GM18498 (cell line): ENCODE measurements around the gene MT1H.

Experiments
- ATAC-seq: cut with Tn5 transposase; IDR thresholded peaks from one replicate; pipeline ENCODE4 v1.9.1; 2021; ENCODE audit warnings: mild to moderate bottlenecking, moderate library complexity; ENCODE audit not compliant: unreplicated experiment

Gene MT1H

DNA sequence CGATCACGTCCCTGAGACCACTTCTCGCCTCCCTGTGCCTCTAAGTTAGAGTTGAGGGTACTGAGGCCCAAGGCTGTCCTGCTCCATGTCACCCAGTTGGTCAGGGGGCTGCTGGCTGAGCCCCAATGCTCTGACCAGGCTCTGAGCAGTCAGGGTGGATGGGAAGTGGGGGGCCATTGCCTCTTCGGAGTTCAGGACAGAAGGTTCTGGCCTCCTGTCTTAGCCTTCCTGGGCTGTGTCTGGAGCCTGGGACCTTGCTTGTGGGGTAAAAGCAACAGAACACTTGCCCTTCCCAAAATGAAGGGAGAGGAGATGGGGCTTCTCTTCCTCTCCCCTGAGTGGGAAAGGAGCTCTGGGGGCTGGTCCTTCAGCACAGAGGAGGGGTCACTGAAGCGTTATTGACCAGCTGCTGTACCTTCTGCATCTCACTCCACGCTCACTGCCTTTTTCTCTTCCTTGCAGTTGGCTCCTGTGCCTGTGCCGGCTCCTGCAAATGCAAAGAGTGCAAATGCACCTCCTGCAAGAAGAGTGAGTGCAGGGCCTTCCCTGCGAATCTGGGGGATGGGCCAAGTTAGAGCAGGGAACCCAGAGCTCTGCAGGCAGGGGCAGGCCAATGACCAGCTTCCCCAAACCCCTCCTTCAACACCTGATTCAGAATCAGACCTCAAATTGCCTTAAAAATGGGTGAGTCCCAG lies 13.2 kb downstream of the MT1H start:
- ATAC-seq: peak; percentile 7

DNA sequence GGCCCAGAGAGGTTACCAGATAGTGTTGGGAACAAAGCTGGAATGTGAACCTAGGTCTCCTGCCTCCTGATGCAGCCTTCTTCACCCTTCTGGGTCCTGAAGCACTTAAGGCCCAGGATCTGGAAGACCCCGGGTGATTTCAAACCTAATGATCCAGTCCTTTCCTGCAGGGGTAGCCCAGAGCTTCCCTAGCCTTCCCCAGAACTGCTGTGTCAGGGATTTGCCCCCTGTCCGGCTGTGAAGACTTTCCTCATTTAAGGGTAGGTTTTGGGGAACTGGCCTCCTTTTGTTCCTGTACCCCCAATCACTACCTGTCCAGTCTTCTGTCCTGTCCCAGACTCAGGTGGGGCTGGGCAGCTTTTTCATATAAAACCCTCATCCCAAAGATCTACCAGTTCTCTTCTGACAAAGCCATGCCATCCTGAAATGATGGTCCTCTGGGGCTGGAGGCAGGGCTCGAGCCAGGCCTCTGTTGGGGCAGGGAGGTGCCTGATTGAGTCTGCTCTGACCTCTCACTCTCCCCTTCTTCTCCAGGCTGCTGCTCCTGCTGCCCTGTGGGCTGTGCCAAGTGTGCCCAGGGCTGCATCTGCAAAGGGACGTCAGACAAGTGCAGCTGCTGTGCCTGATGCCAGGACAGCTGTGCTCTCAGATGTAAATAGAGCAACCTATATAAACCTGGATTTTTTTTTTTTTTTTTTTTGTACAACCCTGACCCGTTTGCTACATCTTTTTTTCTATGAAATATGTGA lies 14.0 kb downstream of the MT1H start:
- ATAC-seq: no peak

- no peak for ATAC-seq
Measured at GRCh38 chr16:56684256-56684925, 14.8 kb downstream of the MT1H start.

DNA sequence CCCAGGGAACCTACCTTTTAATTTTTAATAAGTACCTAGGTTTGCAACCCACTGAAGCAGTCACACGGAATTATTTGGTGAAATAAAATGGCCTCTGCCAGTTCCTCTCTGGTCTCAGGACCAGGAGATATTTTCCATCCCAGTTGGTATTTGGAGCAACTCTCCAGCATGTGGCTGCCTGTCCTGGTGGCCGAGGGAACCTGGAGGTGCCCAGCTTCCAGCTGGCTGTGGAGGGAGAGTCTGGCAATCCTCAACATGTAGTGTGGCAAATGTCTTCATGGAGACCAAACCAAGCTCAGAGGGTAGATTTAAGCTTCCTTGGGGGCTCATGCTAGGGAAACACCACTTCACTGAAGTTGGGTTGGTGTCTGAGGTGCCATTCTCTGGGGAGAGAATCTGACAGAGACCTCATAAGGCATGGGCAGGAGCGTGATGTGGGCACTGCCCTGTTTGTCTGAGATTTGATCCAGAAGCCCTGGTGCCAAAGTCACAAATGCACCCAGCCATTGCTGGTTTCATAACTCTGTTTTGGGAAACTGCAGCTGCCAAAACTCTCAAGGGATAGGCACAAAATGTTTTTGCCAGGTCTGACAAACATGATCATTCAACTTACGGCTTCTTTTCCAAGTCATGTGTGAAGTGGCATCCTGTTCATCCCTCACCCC lies 15.4 kb downstream of the MT1H start:
- ATAC-seq: no peak

DNA sequence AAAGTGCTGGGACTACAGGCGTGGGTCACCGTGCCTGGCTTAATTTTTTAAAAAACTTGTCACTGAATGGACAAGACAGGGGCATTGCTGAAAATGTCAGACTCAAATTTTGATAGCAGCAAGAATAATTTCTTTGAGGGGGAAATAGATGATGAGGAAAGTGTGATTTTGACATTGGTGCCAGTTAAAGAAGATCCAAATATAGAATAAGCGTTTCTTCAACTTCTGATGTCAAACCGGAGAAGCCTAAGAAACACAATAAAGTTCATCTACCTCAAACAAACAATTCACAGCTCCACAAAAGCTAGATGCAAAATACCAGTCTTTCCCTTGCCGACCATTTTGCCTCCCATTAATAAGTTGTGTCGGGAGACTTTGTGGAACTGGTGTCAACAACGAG lies 17.1 kb downstream of the MT1H start:
- no peak for ATAC-seq

DNA sequence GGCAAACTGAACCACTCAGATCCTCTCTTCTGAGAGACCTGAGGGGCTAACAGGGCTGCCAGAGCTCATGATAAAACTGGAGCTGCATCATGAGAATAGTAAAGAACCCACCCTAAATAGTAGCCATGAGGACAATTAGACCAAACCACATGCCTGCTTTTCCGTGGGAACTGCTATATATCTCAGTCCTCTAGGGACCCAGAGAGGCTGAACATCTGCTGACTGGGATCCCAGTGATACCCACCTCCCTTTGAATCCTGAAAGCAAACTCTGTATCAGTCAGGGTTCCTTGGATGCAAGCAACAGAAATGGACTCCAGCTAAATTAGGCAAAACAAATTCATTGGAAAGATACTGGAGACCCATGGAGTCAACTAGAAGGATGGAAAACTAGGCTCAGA lies 19.1 kb downstream of the MT1H start:
- ATAC-seq: no peak

GRCh38 chr16:56689171-56689570 lies 19.6 kb downstream of the MT1H start:
- no peak for ATAC-seq

GRCh38 chr16:56690420-56691122 lies 21.0 kb downstream of the MT1H start:
- no peak for ATAC-seq

DNA sequence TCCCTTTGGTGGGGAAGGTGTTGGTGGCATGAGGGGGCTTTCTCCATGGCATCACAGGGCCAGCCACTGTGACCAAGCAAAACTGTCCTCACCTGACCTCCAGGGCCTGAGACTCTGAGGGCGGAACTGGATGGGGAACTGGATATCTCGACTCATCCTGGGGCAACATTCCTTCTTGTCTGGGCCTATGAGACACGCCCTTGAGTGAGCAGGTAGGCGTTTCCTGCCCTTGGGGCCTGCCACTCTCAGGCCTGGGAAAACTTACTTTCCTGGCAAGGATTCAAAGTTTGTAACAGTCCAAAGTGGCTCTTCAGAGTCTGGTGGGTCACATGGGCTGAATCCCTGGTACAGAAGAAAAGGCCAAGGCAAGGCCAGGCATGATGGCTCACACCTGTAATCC lies 22.3 kb downstream of the MT1H start:
- ATAC-seq: no peak

GRCh38 chr16:56695246-56695645 lies 25.6 kb downstream of the MT1H start:
- ATAC-seq: no peak

GRCh38 chr16:56697456-56698155 lies 28.0 kb downstream of the MT1H start:
- ATAC-seq: no peak

DNA sequence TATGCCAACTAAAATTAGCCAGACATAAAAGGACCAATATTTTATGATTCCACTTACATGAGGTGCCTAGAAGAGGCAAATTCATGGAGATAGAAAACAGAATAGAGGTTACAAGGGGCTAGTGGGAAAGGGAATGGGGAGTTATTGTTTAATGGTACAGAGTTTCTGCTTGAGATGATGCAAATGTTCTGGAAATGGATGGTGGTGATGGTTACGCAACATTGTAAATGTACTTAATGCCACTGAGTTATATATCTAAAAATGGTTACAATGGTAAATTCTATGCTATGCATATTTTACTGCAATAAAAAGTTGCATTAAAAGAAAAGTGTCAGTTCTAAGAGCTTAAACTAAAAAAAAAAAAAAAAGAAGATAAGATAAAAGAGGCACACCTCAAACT lies 30.6 kb downstream of the MT1H start:
- ATAC-seq: no peak

GRCh38 chr16:56700631-56701030 lies 31.0 kb downstream of the MT1H start:
- ATAC-seq: no peak

- no peak for ATAC-seq
Measured at GRCh38 chr16:56701534-56701933, 31.9 kb downstream of the MT1H start.

DNA sequence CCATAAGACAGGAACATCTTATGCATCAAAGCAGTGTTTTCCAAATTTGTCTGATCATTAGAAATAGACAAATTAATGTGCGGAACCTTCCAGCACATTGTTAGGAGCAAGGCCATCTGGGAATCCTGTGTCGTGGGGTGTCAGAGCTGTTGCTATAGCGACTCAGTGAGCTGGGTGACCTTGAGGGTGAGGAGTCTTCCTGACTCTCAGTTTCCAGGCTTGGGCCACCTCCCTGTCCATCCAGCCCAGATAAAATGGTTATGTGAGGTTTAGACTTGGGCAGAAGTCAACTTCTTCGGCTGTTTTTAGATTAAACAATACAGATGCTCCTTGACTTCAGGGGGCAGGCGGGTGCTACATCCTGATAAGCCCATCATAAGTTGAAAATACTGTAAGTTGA lies 33.2 kb downstream of the MT1H start:
- ATAC-seq: no peak

- ATAC-seq: no peak
Measured at GRCh38 chr16:56708525-56709442, 39.2 kb downstream of the MT1H start.

- no peak for ATAC-seq
Measured at GRCh38 chr16:56709443-56710040, 39.9 kb downstream of the MT1H start.

DNA sequence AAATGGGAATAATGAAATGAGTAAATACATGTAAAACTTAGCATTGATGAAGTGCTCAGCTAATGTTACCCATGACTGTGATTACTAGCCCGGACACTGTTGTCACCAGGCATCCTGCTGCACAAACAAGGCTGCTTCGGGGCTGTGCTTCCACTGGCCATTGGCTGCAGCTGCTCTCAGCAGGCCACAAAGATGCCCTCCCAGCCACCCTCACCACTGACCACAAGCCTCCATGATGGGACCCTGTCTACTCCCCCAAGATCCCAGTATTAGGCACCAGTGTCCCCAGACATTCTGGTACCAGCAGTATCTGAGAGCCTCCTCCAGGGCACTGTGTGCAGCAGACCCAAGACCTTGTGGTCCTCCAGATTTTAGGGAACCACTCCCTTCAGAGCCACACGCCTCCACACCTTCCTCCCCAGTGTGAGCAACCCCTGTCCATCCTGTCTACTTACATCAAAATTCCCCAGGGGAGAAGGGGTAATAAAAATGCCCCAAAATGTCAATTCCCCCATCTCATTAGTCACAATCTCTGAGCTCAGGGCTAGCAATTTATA lies 40.6 kb downstream of the MT1H start:
- ATAC-seq: no peak

DNA sequence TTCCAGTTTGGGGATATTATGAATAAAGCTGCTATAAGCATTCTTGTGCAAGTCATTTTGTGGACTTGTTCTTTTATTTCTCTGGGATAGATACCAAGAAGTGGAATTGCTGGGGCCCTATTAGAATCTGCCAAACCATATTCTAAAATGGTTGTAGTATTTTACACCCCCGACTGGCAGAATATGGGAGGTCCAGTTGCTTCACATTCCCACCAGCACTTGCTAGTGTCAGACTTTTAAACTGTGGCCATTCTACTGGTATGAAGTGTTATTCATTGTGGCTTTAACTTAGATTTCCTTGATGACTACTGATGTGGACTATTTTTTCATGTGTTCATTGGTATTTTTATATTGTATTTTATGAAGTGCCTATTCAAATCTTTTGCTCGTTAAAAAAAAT lies 42.2 kb downstream of the MT1H start:
- ATAC-seq: no peak
